Measurements from ENCODE around the gene COX6B1. TPM values are rescaled to one million over a fixed set of nuclear protein-coding genes. Genes with fewer than 3 reads are reported as not detected.

COX6B1 gene
- polyA plus RNA-seq, 1 donor from 2014 or later: 1,013 TPM

GRCh38 chr19:35657904-35658700, 10.0 kb downstream of the COX6B1 start:
- H3F3A ChIP-seq (ENCODE audit: insufficient read depth, low read length, poor library complexity, severe bottlenecking): no peaks in the 10 kb centered on the region
- H3K27ac ChIP-seq (ENCODE audit: low read length): no peak overlapping the region
- H3K79me2 ChIP-seq (replicated peaks; ENCODE audit: insufficient read depth, low read length): no peaks in the 10 kb centered on the region
- no peak overlapping the region for H3K9ac ChIP-seq (ENCODE audit: low read length)
- H3K27me3 ChIP-seq (ENCODE audit: insufficient read depth, low read depth, low read length): no peaks in the 10 kb centered on the region
- H3K4me2 ChIP-seq (ENCODE audit: low read length): no peak overlapping the region
- H3K4me3 ChIP-seq (ENCODE audit: low read length): no peak overlapping the region
- TF ChIP-seq, protein P1, sequence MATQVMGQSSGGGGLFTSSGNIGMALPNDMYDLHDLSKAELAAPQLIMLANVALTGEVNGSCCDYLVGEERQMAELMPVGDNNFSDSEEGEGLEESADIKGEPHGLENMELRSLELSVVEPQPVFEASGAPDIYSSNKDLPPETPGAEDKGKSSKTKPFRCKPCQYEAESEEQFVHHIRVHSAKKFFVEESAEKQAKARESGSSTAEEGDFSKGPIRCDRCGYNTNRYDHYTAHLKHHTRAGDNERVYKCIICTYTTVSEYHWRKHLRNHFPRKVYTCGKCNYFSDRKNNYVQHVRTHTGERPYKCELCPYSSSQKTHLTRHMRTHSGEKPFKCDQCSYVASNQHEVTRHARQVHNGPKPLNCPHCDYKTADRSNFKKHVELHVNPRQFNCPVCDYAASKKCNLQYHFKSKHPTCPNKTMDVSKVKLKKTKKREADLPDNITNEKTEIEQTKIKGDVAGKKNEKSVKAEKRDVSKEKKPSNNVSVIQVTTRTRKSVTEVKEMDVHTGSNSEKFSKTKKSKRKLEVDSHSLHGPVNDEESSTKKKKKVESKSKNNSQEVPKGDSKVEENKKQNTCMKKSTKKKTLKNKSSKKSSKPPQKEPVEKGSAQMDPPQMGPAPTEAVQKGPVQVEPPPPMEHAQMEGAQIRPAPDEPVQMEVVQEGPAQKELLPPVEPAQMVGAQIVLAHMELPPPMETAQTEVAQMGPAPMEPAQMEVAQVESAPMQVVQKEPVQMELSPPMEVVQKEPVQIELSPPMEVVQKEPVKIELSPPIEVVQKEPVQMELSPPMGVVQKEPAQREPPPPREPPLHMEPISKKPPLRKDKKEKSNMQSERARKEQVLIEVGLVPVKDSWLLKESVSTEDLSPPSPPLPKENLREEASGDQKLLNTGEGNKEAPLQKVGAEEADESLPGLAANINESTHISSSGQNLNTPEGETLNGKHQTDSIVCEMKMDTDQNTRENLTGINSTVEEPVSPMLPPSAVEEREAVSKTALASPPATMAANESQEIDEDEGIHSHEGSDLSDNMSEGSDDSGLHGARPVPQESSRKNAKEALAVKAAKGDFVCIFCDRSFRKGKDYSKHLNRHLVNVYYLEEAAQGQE (IDR thresholded peaks at IDR 0.05; ENCODE audit: borderline replicate concordance): no peak
- TF ChIP-seq POLR2AphosphoS5 (IDR thresholded peaks at IDR 0.05) (no peak), MXI1 (conservative IDR thresholded peaks at IDR 0.05; ENCODE audit: poor library complexity, severe bottlenecking) (no peak), EZH2 (IDR thresholded peaks at IDR 0.05; ENCODE audit: borderline replicate concordance, insufficient read depth, low read length, poor library complexity, severe bottlenecking) (no peak), RAD21 (conservative IDR thresholded peaks at IDR 0.05) (no peak), TAF1 (IDR thresholded peaks at IDR 0.05; ENCODE audit: low read depth) (no peak), EP300 (conservative IDR thresholded peaks at IDR 0.05; ENCODE audit: poor library complexity, severe bottlenecking) (no peak), SMC3 (conservative IDR thresholded peaks at IDR 0.05; ENCODE audit: poor library complexity) (no peak)
- TF ChIP-seq, protein P2, sequence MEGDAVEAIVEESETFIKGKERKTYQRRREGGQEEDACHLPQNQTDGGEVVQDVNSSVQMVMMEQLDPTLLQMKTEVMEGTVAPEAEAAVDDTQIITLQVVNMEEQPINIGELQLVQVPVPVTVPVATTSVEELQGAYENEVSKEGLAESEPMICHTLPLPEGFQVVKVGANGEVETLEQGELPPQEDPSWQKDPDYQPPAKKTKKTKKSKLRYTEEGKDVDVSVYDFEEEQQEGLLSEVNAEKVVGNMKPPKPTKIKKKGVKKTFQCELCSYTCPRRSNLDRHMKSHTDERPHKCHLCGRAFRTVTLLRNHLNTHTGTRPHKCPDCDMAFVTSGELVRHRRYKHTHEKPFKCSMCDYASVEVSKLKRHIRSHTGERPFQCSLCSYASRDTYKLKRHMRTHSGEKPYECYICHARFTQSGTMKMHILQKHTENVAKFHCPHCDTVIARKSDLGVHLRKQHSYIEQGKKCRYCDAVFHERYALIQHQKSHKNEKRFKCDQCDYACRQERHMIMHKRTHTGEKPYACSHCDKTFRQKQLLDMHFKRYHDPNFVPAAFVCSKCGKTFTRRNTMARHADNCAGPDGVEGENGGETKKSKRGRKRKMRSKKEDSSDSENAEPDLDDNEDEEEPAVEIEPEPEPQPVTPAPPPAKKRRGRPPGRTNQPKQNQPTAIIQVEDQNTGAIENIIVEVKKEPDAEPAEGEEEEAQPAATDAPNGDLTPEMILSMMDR (IDR thresholded peaks at IDR 0.05; ENCODE audit: poor library complexity, severe bottlenecking): no peak
- H3K36me3 ChIP-seq (ENCODE audit: insufficient read depth, low read length): peaks cover 5% of the 10 kb centered on the region
- no peak overlapping the region for H2AFZ ChIP-seq (ENCODE audit: low read depth, low read length)
- no peaks in the 10 kb centered on the region for H3K9me3 ChIP-seq (ENCODE audit: low read length)
- H3K9me2 ChIP-seq (ENCODE audit: insufficient read depth, low read length): no peaks in the 10 kb centered on the region
- H4K20me1 ChIP-seq (ENCODE audit: insufficient read depth): no peaks in the 10 kb centered on the region

DNA sequence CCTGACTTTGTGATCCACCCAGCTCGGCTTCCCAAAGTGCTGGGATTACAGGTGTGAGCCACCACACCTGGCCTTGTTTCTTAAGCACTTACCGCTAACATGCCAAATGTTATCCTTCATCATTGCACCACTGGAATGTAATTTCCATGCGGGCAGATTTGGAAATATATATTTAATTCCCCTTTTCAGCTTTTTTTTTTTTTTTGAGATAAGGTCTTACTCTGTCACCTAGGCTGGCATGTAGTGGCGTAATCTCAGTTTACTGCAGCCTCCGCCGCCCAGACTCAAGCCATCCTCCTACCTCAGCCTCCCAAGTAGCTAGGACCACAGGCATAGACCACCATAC, 13.8 kb downstream of the COX6B1 start:
- Histone ChIP-seq H3K79me2 (replicated peaks; ENCODE audit: insufficient read depth, low read length) (no peaks in the 10 kb centered on the region), H4K20me1 (ENCODE audit: insufficient read depth) (no peaks in the 10 kb centered on the region), H3K4me3 (ENCODE audit: low read length) (no peak overlapping the region), H3K9me3 (ENCODE audit: low read length) (no peaks in the 10 kb centered on the region), H3K9me2 (ENCODE audit: insufficient read depth, low read length) (no peaks in the 10 kb centered on the region), H3K4me2 (ENCODE audit: low read length) (no peak overlapping the region), H3K27me3 (ENCODE audit: insufficient read depth, low read depth, low read length) (no peaks in the 10 kb centered on the region), H3F3A (ENCODE audit: insufficient read depth, low read length, poor library complexity, severe bottlenecking) (no peaks in the 10 kb centered on the region), H3K36me3 (ENCODE audit: insufficient read depth, low read length) (no peaks in the 10 kb centered on the region), H2AFZ (ENCODE audit: low read depth, low read length) (no peak overlapping the region), H3K9ac (ENCODE audit: low read length) (no peak overlapping the region), H3K27ac (ENCODE audit: low read length) (no peak overlapping the region)
- TF ChIP-seq EP300 (conservative IDR thresholded peaks at IDR 0.05; ENCODE audit: poor library complexity, severe bottlenecking) (no peak), MXI1 (conservative IDR thresholded peaks at IDR 0.05; ENCODE audit: poor library complexity, severe bottlenecking) (no peak), SMC3 (conservative IDR thresholded peaks at IDR 0.05; ENCODE audit: poor library complexity) (no peak), EZH2 (IDR thresholded peaks at IDR 0.05; ENCODE audit: borderline replicate concordance, insufficient read depth, low read length, poor library complexity, severe bottlenecking) (no peak), TAF1 (IDR thresholded peaks at IDR 0.05; ENCODE audit: low read depth) (no peak), POLR2AphosphoS5 (IDR thresholded peaks at IDR 0.05) (no peak), RAD21 (conservative IDR thresholded peaks at IDR 0.05) (no peak)
- TF ChIP-seq, protein P1 (IDR thresholded peaks at IDR 0.05; ENCODE audit: borderline replicate concordance): no peak
- TF ChIP-seq, protein P2 (IDR thresholded peaks at IDR 0.05; ENCODE audit: poor library complexity, severe bottlenecking): no peak
